Osteoblast (primary cell): ENCODE measurements around the gene NDUFAF5. TPM values are rescaled to one million over a fixed set of nuclear protein-coding genes. Genes with fewer than 3 reads are reported as not detected.

Source experiments
- DNase-seq: peaks from one replicate; pipeline ENCODE4 v3.0.0; 2011; ENCODE audit warnings: low spot score, mixed read lengths; ENCODE audit not compliant: insufficient read length; ENCODE audit errors: missing footprints
- H2AFZ ChIP-seq: 2 replicates; pipeline ENCODE4 v1.6.0; 2011; ENCODE audit warnings: mild to moderate bottlenecking, low read length
- H3K27ac ChIP-seq: 2 replicates; pipeline ENCODE4 v1.5.1; 2011; ENCODE audit warnings: mild to moderate bottlenecking, low read depth, low read length, moderate library complexity
- H3K27me3 ChIP-seq: 2 replicates; pipeline ENCODE4 v1.6.0; 2012; ENCODE audit warnings: mild to moderate bottlenecking, control low read depth, inconsistent platforms, low read length, moderate library complexity; ENCODE audit not compliant: insufficient read depth
- H3K36me3 ChIP-seq: 2 replicates; pipeline ENCODE4 v1.5.1; 2011; ENCODE audit warnings: mild to moderate bottlenecking, low read length, control low read depth, moderate library complexity; ENCODE audit not compliant: insufficient read depth
- H3K4me1 ChIP-seq: 2 replicates; pipeline ENCODE4 v1.5.1; 2011; ENCODE audit warnings: mild to moderate bottlenecking, low read length, control low read depth, moderate library complexity; ENCODE audit not compliant: insufficient read depth
- H3K4me2 ChIP-seq: 2 replicates; pipeline ENCODE4 v1.6.0; 2011; ENCODE audit warnings: mild to moderate bottlenecking, low read length; ENCODE audit not compliant: insufficient read depth
- H3K4me3 ChIP-seq: fragments of 200-600 bp; sonication (generic); 3 replicates; pipeline ENCODE4 v1.5.1; 2012; ENCODE audit warnings: mild to moderate bottlenecking, low read length, inconsistent platforms; ENCODE audit not compliant: insufficient read depth
- H3K79me2 ChIP-seq: 2 replicates; pipeline ENCODE4 v1.6.0; 2012; ENCODE audit warnings: mild to moderate bottlenecking, low read length, control low read depth, inconsistent platforms; ENCODE audit not compliant: insufficient read depth
- H3K9me3 ChIP-seq: 2 replicates; pipeline ENCODE4 v1.5.1; 2011; ENCODE audit warnings: low read depth, low read length, control low read depth
- H4K20me1 ChIP-seq: 2 replicates; pipeline ENCODE4 v1.6.0; 2012; ENCODE audit warnings: mild to moderate bottlenecking, low read length, control low read depth; ENCODE audit not compliant: insufficient read depth
- CTCF ChIP-seq: IDR thresholded peaks from 2 replicates; pipeline ENCODE4 v1.5.1; 2011; ENCODE audit warnings: mild to moderate bottlenecking, low read depth, low read length, moderate library complexity; ENCODE audit errors: extremely low read depth
- total RNA-seq: library from RNA; depleted of rRNA; stranded (reverse); fragments of >200 nt; gene quantifications from 2 replicates; pipeline ENCODE4 v1.2.3, GENCODE V29; 2012

Gene NDUFAF5
- total RNA-seq, 1 donor: 12.3 TPM

DNA sequence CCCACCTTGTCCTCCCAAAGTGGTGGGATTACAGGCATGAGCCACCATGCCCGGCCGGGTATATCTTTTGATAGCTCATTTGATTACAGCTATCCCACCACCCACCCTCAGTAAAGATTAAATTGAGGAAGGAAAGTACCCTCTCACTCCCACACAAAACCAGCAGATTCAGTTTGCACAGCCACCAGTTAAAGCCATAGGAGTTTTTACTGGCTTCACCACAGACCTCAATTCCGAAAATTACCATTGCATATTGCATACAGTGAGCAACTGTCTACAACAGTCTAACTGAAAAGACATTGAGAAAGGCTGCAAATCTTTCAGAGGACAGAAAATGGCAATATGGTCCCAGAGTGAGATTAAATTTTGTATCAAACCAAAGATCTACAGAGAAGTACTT, 35.0 kb upstream of the NDUFAF5 start:
- H3K4me3 ChIP-seq: no peak overlapping the region
- H3K4me2 ChIP-seq: no peak overlapping the region
- no peaks in the 10 kb centered on the region for H3K4me1 ChIP-seq
- DNase-seq: no peak
- no peaks in the 10 kb centered on the region for H4K20me1 ChIP-seq
- TF ChIP-seq CTCF: no peak
- no peak overlapping the region for H2AFZ ChIP-seq
- H3K36me3 ChIP-seq: peaks cover 9% of the 10 kb centered on the region
- no peaks in the 10 kb centered on the region for H3K9me3 ChIP-seq
- H3K27me3 ChIP-seq: no peaks in the 10 kb centered on the region
- no peaks in the 10 kb centered on the region for H3K79me2 ChIP-seq
- no peak overlapping the region for H3K27ac ChIP-seq

GRCh38 chr20:13753436-13754036, 31.3 kb upstream of the NDUFAF5 start:
- no peak for TF ChIP-seq CTCF
- DNase-seq: no peak
- H2AFZ ChIP-seq: no peak overlapping the region
- H3K79me2 ChIP-seq: no peaks in the 10 kb centered on the region
- no peaks in the 10 kb centered on the region for H3K9me3 ChIP-seq
- H3K4me1 ChIP-seq: no peaks in the 10 kb centered on the region
- H3K27me3 ChIP-seq: no peaks in the 10 kb centered on the region
- H3K36me3 ChIP-seq: peaks cover 9% of the 10 kb centered on the region
- no peak overlapping the region for H3K4me2 ChIP-seq
- no peak overlapping the region for H3K4me3 ChIP-seq
- no peak overlapping the region for H3K27ac ChIP-seq
- no peaks in the 10 kb centered on the region for H4K20me1 ChIP-seq

GRCh38 chr20:13755809-13756208, 29.0 kb upstream of the NDUFAF5 start:
- Histone ChIP-seq H3K4me2 (no peak overlapping the region), H3K4me1 (no peaks in the 10 kb centered on the region), H4K20me1 (no peaks in the 10 kb centered on the region), H3K36me3 (peaks cover 5% of the 10 kb centered on the region), H3K27me3 (no peaks in the 10 kb centered on the region), H3K4me3 (no peak overlapping the region), H2AFZ (no peak overlapping the region), H3K27ac (no peak overlapping the region), H3K79me2 (no peaks in the 10 kb centered on the region), H3K9me3 (no peaks in the 10 kb centered on the region)
- no peak for DNase-seq
- TF ChIP-seq CTCF: peak; percentile 32

DNA sequence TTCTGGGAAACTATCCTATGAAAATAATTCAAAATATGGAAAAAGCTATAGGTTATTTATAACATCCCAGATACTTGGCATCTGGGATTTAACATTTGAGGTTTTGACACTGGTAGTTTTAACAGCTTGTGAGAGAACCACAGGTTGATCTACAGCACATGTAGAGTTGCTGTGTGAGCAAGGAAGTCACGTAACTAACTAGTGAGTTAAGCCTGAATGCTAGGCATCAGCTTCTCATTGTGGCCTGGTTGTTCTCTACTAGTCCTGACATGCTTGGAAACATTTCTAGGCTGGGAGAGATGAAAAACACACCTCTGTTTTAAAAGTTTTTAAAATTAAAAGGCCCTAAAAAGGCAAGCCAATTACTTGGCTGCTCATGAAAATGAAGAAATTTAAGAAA, 28.3 kb upstream of the NDUFAF5 start:
- Histone ChIP-seq H2AFZ (no peak overlapping the region), H3K27me3 (no peaks in the 10 kb centered on the region), H3K79me2 (no peaks in the 10 kb centered on the region), H3K4me2 (no peak overlapping the region), H3K27ac (no peak overlapping the region), H3K4me3 (no peak overlapping the region), H3K36me3 (peaks cover 5% of the 10 kb centered on the region), H4K20me1 (no peaks in the 10 kb centered on the region), H3K4me1 (no peaks in the 10 kb centered on the region), H3K9me3 (no peaks in the 10 kb centered on the region)
- DNase-seq: no peak
- no peak for TF ChIP-seq CTCF
